AG10803 (cell line): ENCODE data around the gene ZBTB8B.
"Not testable (repeated sequence)": the region's sequence is repeated elsewhere in the genome, so short reads cannot be mapped to it uniquely, and the experiment has no call there.

ENCODE experiments used
- DNase-seq: peaks from one replicate; pipeline ENCODE4 v3.0.0; 2010; ENCODE audit warnings: low read depth
- H3K4me3 ChIP-seq: 2 replicates; pipeline ENCODE4 v1.5.1; 2011; ENCODE audit warnings: mild to moderate bottlenecking, low read length, control low read depth
- CTCF ChIP-seq: conservative IDR thresholded peaks from 2 replicates; pipeline ENCODE4 v1.5.1; 2011; ENCODE audit warnings: mild to moderate bottlenecking, low read length, control low read depth, inconsistent platforms

Gene ZBTB8B

GRCh38 chr1:32464716-32465577 lies at the start of gene ZBTB8B:
TSS of gene ZBTB8B (plus strand) at chr1:32465072. CDS start at chr1:32470625, 5,553 bp downstream.
- H3K4me3 ChIP-seq: peak within 1 kb of the TSS; percentile 39
- peak; percentile 21 for DNase-seq
- no peak for TF ChIP-seq CTCF

GRCh38 chr1:32421775-32422174 lies 43.1 kb upstream of the ZBTB8B start:
- H3K4me3 ChIP-seq: no peak overlapping the region
- no peak for DNase-seq
- no peak for TF ChIP-seq CTCF

GRCh38 chr1:32426489-32427255 lies 38.2 kb upstream of the ZBTB8B start:
- TF ChIP-seq CTCF: no peak
- no peak for DNase-seq
- no peak overlapping the region for H3K4me3 ChIP-seq

- TF ChIP-seq CTCF: no peak
- no peak for DNase-seq
- H3K4me3 ChIP-seq: no peak overlapping the region
Observed at GRCh38 chr1:32427264-32427963, 37.5 kb upstream of the ZBTB8B start.

- DNase-seq: no peak
- TF ChIP-seq CTCF: no peak
Observed at GRCh38 chr1:32431736-32432400, 33.0 kb upstream of the ZBTB8B start.

GRCh38 chr1:32438136-32438535 lies 26.7 kb upstream of the ZBTB8B start:
- TF ChIP-seq CTCF: no peak
- no peak for DNase-seq
- H3K4me3 ChIP-seq: no peak overlapping the region

More at GRCh38 chr1:32431736-32432400, 33.0 kb upstream of the ZBTB8B start:
- H3K4me3 ChIP-seq: no peak overlapping the region

- H3K4me3 ChIP-seq, DNase-seq: not testable (repeated sequence)
Observed at GRCh38 chr1:32438777-32439176, 26.1 kb upstream of the ZBTB8B start.

GRCh38 chr1:32441467-32441866 lies 23.4 kb upstream of the ZBTB8B start:
- not testable (repeated sequence) for DNase-seq, H3K4me3 ChIP-seq
